Ovary (tissue), 9 donors: Measurements from ENCODE around the gene KIAA1671. TPM values are rescaled to one million over a fixed set of nuclear protein-coding genes. Genes with fewer than 3 reads are reported as not detected.

ENCODE experiments used
- DNase-seq, 5 donors: peaks; one replicate each; pipeline ENCODE4 v3.0.0-alpha.2; 2019 to 2020
- H3K27ac ChIP-seq, 2 donors: fragments of 200-600 bp; one replicate each; pipeline versions ENCODE4 v1.5.1 to v1.8.0; 2019 to 2022
- H3K27me3 ChIP-seq: fragments of 200-600 bp; one replicate; pipeline ENCODE4 v1.8.0; 2022
- H3K36me3 ChIP-seq: fragments of 200-600 bp; sonication (generic); one replicate; pipeline ENCODE4 v1.5.1; 2019
- H3K4me1 ChIP-seq: one replicate; pipeline ENCODE4 v1.8.1; 2013; ENCODE audit warnings: mild to moderate bottlenecking, moderate library complexity; ENCODE audit not compliant: insufficient read depth
- H3K4me3 ChIP-seq: fragments of 200-600 bp; sonication (generic); one replicate; pipeline ENCODE4 v1.5.1; 2017
- H3K9me3 ChIP-seq, 2 donors: fragments of 200-600 bp in 1 of 2; sonication (generic) in 1 of 2; one replicate each; pipeline versions ENCODE4 v1.5.1 to v1.8.1; 2013 to 2019; ENCODE audit warnings: mild to moderate bottlenecking in 1 of 2, moderate library complexity in 1 of 2
- EP300 ChIP-seq: sonication (generic); formaldehyde crosslinking; IDR thresholded peaks from one replicate; pipeline ENCODE4 v1.6.1; 2017; ENCODE audit warnings: antibody characterized with exemption
- POLR2A ChIP-seq: fragments of 450-650 bp; IDR thresholded peaks from one replicate; pipeline ENCODE4 v1.6.1; 2017; ENCODE audit warnings: antibody characterized with exemption, mild to moderate bottlenecking, moderate library complexity
- WGBS, 3 donors: extraction: QIAGEN DNeasy Blood & Tissue Kit in 1 of 3; methylation state at CpG; one replicate each; pipeline versions ENCODE4 v1.1.5 to v1.1.7; 2013 to 2017; 5-methylcytosine and 5-hydroxymethylcytosine counted together
- intact Hi-C, 4 donors: fragments of 100-400 bp; cut with DNase I; formaldehyde crosslinking; loops; one replicate each; pipeline versions ENCODE4 v1.11.0 to v1.15.1; 2022 to 2023
- polyA plus RNA-seq, 2 donors: library from polyadenylated mRNA; stranded (reverse); fragments of 200-250 nt in 1 of 2; fragments of 350-450 nt in 1 of 2; fragmentation: Illumina TruSeq in 1 of 2; extraction: RNeasy Lipid Tissue Mini Kit (QIAGEN cat#74804) in 1 of 2; gene quantifications; one replicate each; pipeline ENCODE4 v1.2.3, GENCODE V29; 2013 to 2014
- total RNA-seq, 7 donors: library from RNA; depleted of rRNA in 2 of 7; stranded (reverse); fragments of >200 nt in 2 of 7; fragmentation: NEBNext Ultra II Directional in 3 of 7; extraction: Animal tissue kit (Norgen Biotek cat#: 25700) in 3 of 7; gene quantifications; one replicate each; pipeline versions ENCODE4 v1.1.0 to v1.2.4, GENCODE V29; 2016 to 2023
- TF ChIP-seq, protein P1 (sequence below), 3 donors: fragments of 450-650 bp in 2 of 3; fragments of 200-600 bp in 1 of 3; IDR thresholded peaks; one replicate each; pipeline versions ENCODE4 v1.5.1 to v1.8.0; 2016 to 2022; ENCODE audit warnings: antibody characterized with exemption in 3 of 3, mild to moderate bottlenecking in 1 of 3
- donor health status: DM: no; HTN: no; CAD: no; lungs with moderate emphysema.
- donor health status: DM: no; HTN: no; CAD: no.
- donor health status: Bipolar disorder and iron deficiency.
- donor health status: DM: yes; HTN: yes; CAD: no.
- donor health status: DM: no; HTN: no; CAD: no.
- donor health status: DM: yes; HTN: yes; CAD: no.

KIAA1671 gene
- total and polyA plus RNA-seq, 9 donors, result 9.8 to 27.9 (median 24.5) TPM

DNA sequence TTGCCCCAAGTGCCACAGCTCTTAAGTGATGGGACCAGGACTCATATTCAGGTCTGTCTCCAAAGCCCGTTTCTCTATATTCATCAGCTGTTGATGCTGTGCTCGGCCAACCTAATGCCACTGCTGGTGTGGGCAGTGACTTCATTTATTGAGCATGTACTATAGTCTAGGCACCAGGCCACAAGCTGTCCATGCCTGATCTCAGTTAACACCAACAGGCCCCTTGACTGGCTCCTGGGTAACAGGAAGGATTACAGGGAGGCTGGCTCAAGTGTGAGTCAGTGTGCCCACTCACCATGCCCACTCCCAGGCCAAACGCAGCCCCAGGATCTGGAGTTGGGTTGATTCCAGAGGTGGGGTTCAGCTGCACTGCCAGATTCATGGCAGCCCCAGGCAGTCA, 258.3 kb downstream of the KIAA1671 start:
- Histone ChIP-seq H3K4me3 (no peak overlapping the region), H3K9me3 (no peaks in the 10 kb centered on the region), H3K4me1 (no peaks in the 10 kb centered on the region), H3K27me3 (no peaks in the 10 kb centered on the region), H3K27ac (no peak overlapping the region), H3K36me3 (no peaks in the 10 kb centered on the region)
- no peak for TF ChIP-seq POLR2A
- DNase-seq, result no peak
- WGBS, 3 donors, result 71 to 88% (median 83%) methylated on average over 3 of the region's 3 CpGs
- intact Hi-C loops, result no loop called here

DNA sequence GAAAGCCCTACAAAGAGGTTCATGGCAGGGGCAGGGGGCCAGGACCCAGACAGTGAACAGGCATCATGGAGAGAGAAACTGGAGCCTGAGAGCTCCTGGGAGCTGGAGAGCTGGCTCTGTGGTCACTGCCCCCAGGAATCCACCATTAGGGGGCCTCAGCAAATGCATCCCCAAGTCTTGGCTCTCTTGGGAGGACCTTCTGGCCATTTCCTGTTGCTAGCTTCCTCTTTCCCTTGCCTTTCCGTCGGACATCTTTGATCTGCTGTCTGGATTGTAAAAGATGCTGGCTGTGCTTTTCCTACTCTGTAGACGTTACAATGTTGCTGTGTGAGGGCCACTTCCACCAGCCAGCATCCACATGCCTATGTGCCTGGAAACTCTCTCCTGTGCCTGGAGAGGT, 259.8 kb downstream of the KIAA1671 start:
- H3K27ac ChIP-seq, result no peak overlapping the region
- 43 to 60% (median 49%) methylated on average over 3 of the region's 3 CpGs for WGBS, 3 donors

DNA sequence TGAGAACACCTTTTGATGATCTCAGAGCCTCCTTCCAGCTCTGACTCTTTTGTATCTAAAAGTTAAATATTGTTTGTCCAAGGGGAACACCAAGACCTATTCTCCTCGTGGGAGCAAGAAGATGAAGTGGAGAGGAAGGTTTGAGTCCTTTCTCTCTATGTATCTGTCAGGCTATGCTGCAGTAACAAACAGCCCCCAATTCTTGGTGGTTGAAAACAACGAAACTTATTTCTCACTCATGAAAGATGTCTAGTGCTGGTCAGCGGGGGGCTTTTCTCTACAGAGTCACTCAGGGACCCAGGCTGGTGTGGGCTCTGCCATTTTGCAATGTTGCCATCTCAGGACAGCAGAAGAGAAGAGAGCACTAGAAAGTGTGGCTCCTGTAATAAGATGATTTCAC, 260.7 kb downstream of the KIAA1671 start:
- 72 to 75% (median 73%) methylated on average over 3 of the region's 3 CpGs for WGBS, 3 donors
- Histone ChIP-seq H3K9me3 (no peaks in the 10 kb centered on the region), H3K4me1 (no peaks in the 10 kb centered on the region), H3K4me3 (no peak overlapping the region), H3K27ac (no peak overlapping the region), H3K36me3 (no peaks in the 10 kb centered on the region), H3K27me3 (no peaks in the 10 kb centered on the region)
- TF ChIP-seq POLR2A, result no peak
- TF ChIP-seq EP300, result no peak
- TF ChIP-seq, protein P1, sequence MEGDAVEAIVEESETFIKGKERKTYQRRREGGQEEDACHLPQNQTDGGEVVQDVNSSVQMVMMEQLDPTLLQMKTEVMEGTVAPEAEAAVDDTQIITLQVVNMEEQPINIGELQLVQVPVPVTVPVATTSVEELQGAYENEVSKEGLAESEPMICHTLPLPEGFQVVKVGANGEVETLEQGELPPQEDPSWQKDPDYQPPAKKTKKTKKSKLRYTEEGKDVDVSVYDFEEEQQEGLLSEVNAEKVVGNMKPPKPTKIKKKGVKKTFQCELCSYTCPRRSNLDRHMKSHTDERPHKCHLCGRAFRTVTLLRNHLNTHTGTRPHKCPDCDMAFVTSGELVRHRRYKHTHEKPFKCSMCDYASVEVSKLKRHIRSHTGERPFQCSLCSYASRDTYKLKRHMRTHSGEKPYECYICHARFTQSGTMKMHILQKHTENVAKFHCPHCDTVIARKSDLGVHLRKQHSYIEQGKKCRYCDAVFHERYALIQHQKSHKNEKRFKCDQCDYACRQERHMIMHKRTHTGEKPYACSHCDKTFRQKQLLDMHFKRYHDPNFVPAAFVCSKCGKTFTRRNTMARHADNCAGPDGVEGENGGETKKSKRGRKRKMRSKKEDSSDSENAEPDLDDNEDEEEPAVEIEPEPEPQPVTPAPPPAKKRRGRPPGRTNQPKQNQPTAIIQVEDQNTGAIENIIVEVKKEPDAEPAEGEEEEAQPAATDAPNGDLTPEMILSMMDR (IDR thresholded peaks at IDR 0.05), result no peak
- DNase-seq, result no peak
- intact Hi-C loops, result no loop called here

More for the DNA sequence above, 259.8 kb downstream of the KIAA1671 start:
- Histone ChIP-seq H3K27me3 (no peaks in the 10 kb centered on the region), H3K9me3 (no peaks in the 10 kb centered on the region), H3K4me3 (no peak overlapping the region), H3K36me3 (no peaks in the 10 kb centered on the region), H3K4me1 (no peaks in the 10 kb centered on the region)
- TF ChIP-seq, protein P1 (IDR thresholded peaks at IDR 0.05), result no peak
- no peak for TF ChIP-seq POLR2A
- TF ChIP-seq EP300, result no peak
- intact Hi-C loops, result no loop called here
- no peak for DNase-seq

DNA sequence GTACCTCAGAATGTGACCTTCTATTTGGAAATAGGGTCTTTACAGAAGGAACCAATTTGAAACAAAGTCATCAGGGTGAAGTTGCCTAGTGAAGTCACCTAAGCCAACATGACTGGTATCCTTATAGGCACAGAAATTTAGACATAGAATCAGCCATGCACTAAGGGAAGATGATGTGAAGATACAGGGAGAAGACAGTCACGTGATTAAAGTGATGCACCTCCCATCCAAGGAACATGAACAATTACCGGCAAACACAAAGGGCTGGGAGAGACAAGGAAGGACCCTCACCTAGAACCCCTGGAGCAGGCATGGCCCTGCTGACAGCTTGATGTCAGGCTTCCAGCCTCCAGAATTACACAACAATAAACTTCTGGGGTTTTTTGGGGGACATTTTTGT, 263.7 kb downstream of the KIAA1671 start:
- TF ChIP-seq EP300 (no peak), POLR2A (no peak)
- TF ChIP-seq, protein P1 (IDR thresholded peaks at IDR 0.05), result no peak
- Histone ChIP-seq H3K4me1 (no peaks in the 10 kb centered on the region), H3K9me3 (no peaks in the 10 kb centered on the region), H3K27ac (no peak overlapping the region), H3K36me3 (no peaks in the 10 kb centered on the region), H3K4me3 (no peak overlapping the region), H3K27me3 (no peaks in the 10 kb centered on the region)
- 61 to 67% (median 65%) methylated on average over 2 of the region's 2 CpGs for WGBS, 3 donors
- DNase-seq, result no peak
- intact Hi-C loops, result no loop called here

DNA sequence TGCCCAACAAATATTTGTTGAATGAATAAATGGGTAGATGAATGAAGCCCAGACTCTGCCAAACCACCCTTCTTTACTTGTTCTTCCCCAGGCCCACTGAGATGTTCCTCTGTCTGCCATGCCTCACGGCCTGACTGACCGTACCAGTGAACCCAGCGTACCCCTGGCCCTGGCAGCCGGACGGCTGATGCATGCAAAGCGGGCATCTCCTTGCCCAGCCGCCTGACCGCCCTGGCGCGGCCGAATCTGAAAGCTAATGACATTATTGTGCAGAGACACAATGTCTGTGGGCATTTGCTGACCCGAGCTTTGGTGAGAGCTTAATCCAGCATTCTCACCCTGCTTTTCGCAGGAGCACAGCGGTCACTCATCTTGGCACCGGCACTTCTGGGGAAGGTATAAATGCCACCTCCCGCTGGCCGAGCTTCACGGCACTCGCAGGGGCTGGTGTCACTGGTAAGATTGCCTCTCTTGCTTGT, 266.7 kb downstream of the KIAA1671 start, which contains the start of gene CRYBB2:
Gene CRYBB2 (plus strand): TSS at position 429 of the 479 bp plus-strand sequence. CDS start 1,791 bp downstream, outside the sequence.
- intact Hi-C loops, result no loop called here
- no peak for TF ChIP-seq POLR2A
- TF ChIP-seq, protein P1 (IDR thresholded peaks at IDR 0.05), result no peak
- TF ChIP-seq EP300, result no peak
- no peaks in the 10 kb centered on the region for H3K9me3 ChIP-seq
- no peaks in the 10 kb centered on the region for H3K27me3 ChIP-seq
- no peaks in the 10 kb centered on the region for H3K4me1 ChIP-seq
- H3K4me3 ChIP-seq, result no peak within 1 kb of the TSS
- H3K36me3 ChIP-seq, result no peaks in the 10 kb centered on the region
- 84 to 86% (median 85%) methylated on average over 19 of the region's 19 CpGs for WGBS, 3 donors
- no peak for DNase-seq
- H3K27ac ChIP-seq, result no peak within 1 kb of the TSS
